Body of pancreas (tissue), 4 donors: ENCODE measurements around the gene RNF7. TPM values are rescaled to one million over a fixed set of nuclear protein-coding genes. Genes with fewer than 3 reads are reported as not detected.
"Not testable (repeated sequence)": the region's sequence is repeated elsewhere in the genome, so short reads cannot be mapped to it uniquely, and the experiment has no call there.

Source experiments
- ATAC-seq: fragments of 150-250 bp; one replicate; pipeline ENCODE4 v1.9.1; 2016
- DNase-seq, 4 donors: peaks; one replicate each; pipeline ENCODE4 v3.0.0-alpha.2; 2019
- H3K27ac ChIP-seq, 4 donors: fragments of 200-600 bp; sonication (generic); 1 replicate in 3 of 4; 2 replicates in 1 of 4; pipeline versions ENCODE4 v1.5.1 to v1.6.1; 2016 to 2019; ENCODE audit warnings: mild to moderate bottlenecking in 1 of 4, mixed read lengths in 1 of 4, moderate library complexity in 1 of 4
- H3K27me3 ChIP-seq, 2 donors: fragments of 200-600 bp; sonication (generic); one replicate each; pipeline ENCODE4 v1.6.0; 2016; ENCODE audit warnings: mild to moderate bottlenecking in 1 of 2
- H3K36me3 ChIP-seq, 2 donors: fragments of 200-600 bp; sonication (generic); replicated peaks in 1 of 2; 2 replicates each; pipeline ENCODE4 v1.5.1; 2016; ENCODE audit warnings: low read depth in 2 of 2; ENCODE audit not compliant: insufficient read depth in 1 of 2
- H3K4me1 ChIP-seq: fragments of 200-600 bp; sonication (generic); one replicate; pipeline ENCODE4 v1.6.0; 2016
- H3K4me3 ChIP-seq, 2 donors: fragments of 200-600 bp; sonication (generic); 1 replicate in 1 of 2; 2 replicates in 1 of 2; pipeline ENCODE4 v1.5.1; 2016 to 2019
- H3K9me3 ChIP-seq, 3 donors: fragments of 200-600 bp; sonication (generic); 1 replicate in 2 of 3; 2 replicates in 1 of 3; pipeline ENCODE4 v1.5.1; 2016
- CTCF ChIP-seq, 7 experiments: fragments of 450-650 bp in 4 of 7; fragments of 200-600 bp in 3 of 7; sonication (generic) in 3 of 7; IDR thresholded peaks; one replicate each; pipeline ENCODE4 v1.5.1; 2016 to 2019; ENCODE audit warnings: antibody characterized with exemption in 7 of 7
- POLR2A ChIP-seq, 3 donors: fragments of 450-650 bp; IDR thresholded peaks; one replicate each; pipeline ENCODE4 v1.6.1; 2016; ENCODE audit warnings: antibody characterized with exemption in 3 of 3, mild to moderate bottlenecking in 2 of 3
- WGBS, 2 donors: methylation state at CpG; one replicate each; pipeline ENCODE4 v1.1.5; 2017; 5-methylcytosine and 5-hydroxymethylcytosine counted together
- intact Hi-C: fragments of 100-400 bp; cut with DNase I; formaldehyde crosslinking; loops from one replicate; pipeline ENCODE4 v1.15.1; 2023
- total RNA-seq, 2 donors: library from RNA; depleted of rRNA; stranded (reverse); fragments of >200 nt; gene quantifications; one replicate each; pipeline ENCODE4 v1.1.0, GENCODE V29; 2016

The RNF7 gene
- total RNA-seq, 2 donors from 2014 or later, result 12.5 to 61.2 TPM

GRCh38 chr3:141746962-141747361, 8.9 kb downstream of the RNF7 start:
- intact Hi-C loops, result no loop called here
- Histone ChIP-seq H3K4me1 (peaks cover 4% of the 10 kb centered on the region), H3K36me3 (peaks cover 0 to 16% of the 10 kb centered on the region in 2 donors), H3K9me3 (no peaks in the 10 kb centered on the region), H3K4me3 (no peak overlapping the region), H3K27ac (no peak overlapping the region), H3K27me3 (no peaks in the 10 kb centered on the region)
- TF ChIP-seq POLR2A (IDR thresholded peaks at IDR 0.05) (no peak), CTCF (IDR thresholded peaks at IDR 0.05) (no peak)
- DNase-seq (no peak), ATAC-seq (no peak)
- 97 to 99% methylated on average over 4 of the region's 4 CpGs for WGBS, 2 donors

- Histone ChIP-seq H3K27me3 (no peaks in the 10 kb centered on the region), H3K27ac (no peak overlapping the region), H3K4me1 (no peaks in the 10 kb centered on the region), H3K36me3 (no peaks in the 10 kb centered on the region), H3K4me3 (no peak overlapping the region), H3K9me3 (no peaks in the 10 kb centered on the region)
- 94 to 100% methylated on average over 3 of the region's 3 CpGs for WGBS, 2 donors
- DNase-seq (no peak), ATAC-seq (no peak)
- no peak for TF ChIP-seq POLR2A (IDR thresholded peaks at IDR 0.05)
- no peak for TF ChIP-seq CTCF (IDR thresholded peaks at IDR 0.05)
- intact Hi-C loops, result no loop called here
Observed at GRCh38 chr3:141753399-141753798, 15.3 kb downstream of the RNF7 start.

- Histone ChIP-seq H3K27me3 (no peaks in the 10 kb centered on the region), H3K27ac (no peak overlapping the region), H3K9me3 (no peaks in the 10 kb centered on the region), H3K4me3 (no peak overlapping the region), H3K36me3 (no peaks in the 10 kb centered on the region), H3K4me1 (no peaks in the 10 kb centered on the region)
- ATAC-seq, result no peak
- no peak for TF ChIP-seq POLR2A (IDR thresholded peaks at IDR 0.05)
- no peak for TF ChIP-seq CTCF (IDR thresholded peaks at IDR 0.05)
- DNase-seq, result no peak
- WGBS, 2 donors, result 87 to 93% methylated on average over 1 of the region's 1 CpG
- intact Hi-C loops, result no loop called here
Observed at GRCh38 chr3:141754032-141754431, 15.9 kb downstream of the RNF7 start.

- not testable (repeated sequence) for DNase-seq, ATAC-seq
- WGBS, 2 donors, result 58 to 83% methylated on average over 12 of the region's 19 CpGs
Observed at GRCh38 chr3:141762552-141762951, 24.5 kb downstream of the RNF7 start.

GRCh38 chr3:141763088-141763750, 25.1 kb downstream of the RNF7 start, which contains the start of gene GRK7:
Gene GRK7, plus strand, starts transcription at chr3:141763408. Its CDS starts 14,877 bp downstream, at chr3:141778285.
- DNase-seq (no peak), ATAC-seq (no peak)
- TF ChIP-seq POLR2A (IDR thresholded peaks at IDR 0.05) (no peak), CTCF (IDR thresholded peaks at IDR 0.05) (no peak)
- Histone ChIP-seq H3K36me3 (no peaks in the 10 kb centered on the region), H3K27ac (no peak within 1 kb of the TSS), H3K9me3 (no peaks in the 10 kb centered on the region), H3K27me3 (no peaks in the 10 kb centered on the region), H3K4me1 (no peaks in the 10 kb centered on the region), H3K4me3 (no peak within 1 kb of the TSS)
- intact Hi-C loops, result no loop called here
- 89 to 91% methylated on average over 6 to 9 of the region's 9 CpGs for WGBS, 2 donors

More at GRCh38 chr3:141762552-141762951, 24.5 kb downstream of the RNF7 start:
- H3K9me3 ChIP-seq, H3K4me1 ChIP-seq, H3K27me3 ChIP-seq, H3K36me3 ChIP-seq, intact Hi-C loops, H3K4me3 ChIP-seq, H3K27ac ChIP-seq: not testable (repeated sequence)
